GM12873 (cell line): ENCODE data around the gene DTNA.

Source experiments
- CTCF ChIP-seq: IDR thresholded peaks from 2 replicates; pipeline ENCODE4 v1.5.1; 2012; ENCODE audit warnings: low read depth, mild to moderate bottlenecking, moderate library complexity, low read length, control low read depth; ENCODE audit not compliant: insufficient read depth; ENCODE audit errors: missing control alignments

Gene DTNA

DNA sequence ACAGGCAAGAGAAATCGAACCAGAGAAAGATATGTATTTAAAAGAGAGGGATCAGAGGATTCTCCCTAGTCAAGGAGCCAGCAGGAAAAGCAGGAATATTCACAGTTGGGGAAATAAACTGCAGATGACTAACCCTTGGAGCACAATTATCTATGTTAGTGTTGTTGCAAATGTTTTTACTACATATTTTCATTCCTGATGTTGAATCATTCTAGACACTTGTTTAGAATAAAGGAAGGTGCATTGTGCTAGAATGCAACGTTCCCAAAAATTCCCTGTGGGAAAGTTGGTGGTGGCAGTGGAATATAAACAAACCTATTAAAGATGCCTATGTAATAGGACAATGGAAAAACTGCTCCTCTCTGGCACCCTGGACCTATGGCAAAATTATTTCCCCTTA is 63.3 kb downstream of the DTNA start:
- TF ChIP-seq CTCF, result no peak

DNA sequence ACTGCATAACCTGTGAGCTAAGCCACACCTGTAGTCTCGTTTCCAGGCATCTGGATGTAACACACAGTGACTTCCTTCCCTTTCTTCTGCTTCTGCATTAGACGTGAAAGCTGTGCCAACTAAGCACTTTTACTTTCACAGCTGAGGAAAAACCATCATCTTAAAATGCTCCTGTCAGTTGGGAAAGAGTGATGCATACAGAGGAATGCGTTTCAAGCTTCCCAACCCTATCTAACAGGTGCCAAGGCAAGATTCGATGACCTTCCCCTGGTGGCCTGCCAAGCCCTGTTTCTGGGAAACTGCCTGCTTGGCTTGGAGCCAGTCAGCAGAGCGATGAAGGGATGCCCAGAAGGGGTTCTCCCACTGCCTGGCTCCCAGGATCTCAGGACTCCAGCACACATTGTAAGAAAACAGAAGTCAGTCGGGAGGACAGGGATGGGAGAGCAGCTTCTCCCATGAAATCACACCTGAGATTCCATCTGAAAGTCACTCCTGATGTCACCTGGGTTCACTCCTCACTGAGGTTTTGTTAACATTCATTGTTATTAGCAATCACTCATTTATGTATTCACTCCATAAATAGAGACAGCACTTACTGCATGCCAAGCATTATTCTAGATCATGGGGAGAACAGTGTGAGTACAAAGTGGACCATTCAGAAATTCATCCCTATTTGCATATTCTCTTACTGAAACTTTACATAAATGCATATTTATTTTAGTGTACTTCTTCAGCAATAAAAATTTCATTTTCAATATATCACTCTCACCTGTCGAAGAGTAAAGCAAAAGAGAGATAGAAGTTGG is 64.1 kb downstream of the DTNA start:
- TF ChIP-seq CTCF, result no peak

DNA sequence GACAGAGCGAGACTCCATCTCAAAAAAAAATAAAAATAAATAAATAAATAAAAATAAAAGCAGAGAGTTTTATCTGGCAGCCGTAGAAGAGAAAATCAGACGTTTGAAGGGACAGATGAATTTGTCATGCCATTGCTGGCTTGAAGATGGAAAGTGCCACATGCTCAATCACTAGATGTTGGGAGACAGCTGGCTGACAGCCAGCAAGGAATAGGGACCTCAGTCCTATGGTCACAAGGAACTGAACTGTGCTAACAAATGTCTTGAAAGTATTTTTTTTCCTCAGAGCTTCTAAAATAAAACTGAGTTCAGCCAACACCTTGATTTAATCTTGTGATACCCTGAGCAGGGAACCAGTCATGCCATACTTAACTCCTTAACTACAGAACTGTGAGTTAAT is 65.4 kb downstream of the DTNA start:
- TF ChIP-seq CTCF, result no peak

DNA sequence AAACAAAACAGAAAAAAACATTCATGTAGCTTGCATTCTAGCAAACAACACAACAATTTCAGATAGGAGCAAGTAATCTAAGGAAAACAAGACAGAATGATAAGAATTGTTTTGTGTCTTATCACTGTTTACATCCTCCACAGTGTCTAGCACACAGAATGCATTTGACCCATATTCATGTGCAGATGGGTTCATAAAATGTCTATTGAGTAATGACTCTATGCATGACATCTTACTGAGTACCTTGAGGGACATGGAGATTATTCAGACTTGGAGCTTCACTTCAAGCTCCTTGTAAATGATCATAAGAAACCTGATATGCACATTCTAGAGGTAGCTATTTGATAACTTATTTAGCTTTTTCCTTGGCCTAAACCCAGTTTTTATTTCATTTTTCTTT is 69.0 kb downstream of the DTNA start:
- no peak for TF ChIP-seq CTCF

- no peak for TF ChIP-seq CTCF
Observed at GRCh38 chr18:34780856-34781255, 70.8 kb downstream of the DTNA start.

DNA sequence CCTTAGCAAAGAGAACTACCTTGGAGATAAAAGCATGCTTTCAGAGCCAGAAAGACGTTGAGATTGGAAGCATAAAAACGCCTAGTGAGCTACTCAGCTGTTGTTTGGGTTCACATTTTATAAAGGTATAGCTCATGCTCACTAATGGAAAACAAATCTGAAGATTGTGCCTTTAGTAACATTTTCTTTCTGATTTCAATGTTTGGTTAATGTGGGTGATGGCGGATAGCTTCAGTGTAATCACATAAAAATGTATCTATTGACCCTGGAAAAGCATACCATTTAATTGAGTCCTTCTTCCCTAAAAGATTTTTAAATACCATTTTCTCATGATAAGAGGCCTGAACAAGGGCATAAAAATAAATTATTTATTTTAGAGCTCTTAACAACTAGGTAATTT is 73.4 kb downstream of the DTNA start:
- no peak for TF ChIP-seq CTCF

DNA sequence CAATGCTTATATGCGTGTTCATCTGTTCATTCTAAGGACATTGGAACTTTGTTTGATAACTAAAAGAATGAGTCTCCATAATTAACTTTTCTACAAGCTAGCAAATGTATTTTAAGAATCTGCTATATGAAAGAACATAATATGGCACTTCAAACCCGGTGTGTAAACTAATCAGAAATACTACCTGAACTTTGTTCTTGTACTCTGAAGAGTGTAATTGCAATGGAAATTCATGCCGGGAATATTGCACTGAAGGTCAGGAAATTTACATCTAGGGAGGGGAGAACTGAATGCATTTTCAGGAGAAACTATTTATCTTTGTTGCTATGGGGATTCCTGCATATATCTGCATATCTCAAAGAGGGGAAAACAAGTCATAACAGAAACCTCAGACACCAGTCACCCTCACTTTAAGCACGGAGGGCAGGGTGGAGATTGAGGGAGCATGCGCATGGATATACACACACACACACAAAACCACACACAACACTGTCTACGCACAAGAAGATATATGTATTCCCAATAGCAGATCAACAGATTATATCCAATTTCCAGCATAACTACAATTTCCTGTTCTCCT is 76.2 kb downstream of the DTNA start:
- TF ChIP-seq CTCF, result no peak
